K562 (cell line): ENCODE results near the gene METTL23. TPM values are rescaled to one million over a fixed set of nuclear protein-coding genes. Genes with fewer than 3 reads are reported as not detected.

Experiments used
- BRD4 ChIP-seq: fragments of 200-600 bp; sonication (generic); IDR thresholded peaks from 2 replicates; pipeline ENCODE4 v1.6.1; 2017; ENCODE audit warnings: inconsistent platforms
- CUX1 ChIP-seq: fragments of 200-800 bp; sonication (Bioruptor generic); IDR thresholded peaks from 2 replicates; pipeline ENCODE4 v1.6.1; 2016; ENCODE audit warnings: missing genetic modification characterization, missing compliant biosample characterization
- ELK1 ChIP-seq: sonication (generic); formaldehyde crosslinking; IDR thresholded peaks from 2 replicates; pipeline ENCODE4 v1.8.1; 2022; ENCODE audit warnings: missing genetic modification reagents
- FOXP1 ChIP-seq: sonication (generic); formaldehyde crosslinking; IDR thresholded peaks from 2 replicates; pipeline ENCODE4 v1.8.0; 2022; ENCODE audit warnings: mild to moderate bottlenecking, missing genetic modification reagents
- HNRNPK ChIP-seq: fragments of 200-400 bp; formaldehyde crosslinking; IDR thresholded peaks from one replicate; pipeline ENCODE4 v1.6.1; 2018; ENCODE audit warnings: mild to moderate bottlenecking, low read depth, low read length; ENCODE audit not compliant: poor library complexity, severe bottlenecking
- MXI1 ChIP-seq: IDR thresholded peaks from 2 replicates; pipeline ENCODE4 v1.6.1; 2011; ENCODE audit warnings: low read depth, mild to moderate bottlenecking, improper control_type of control experiment, low read length
- POLR3G ChIP-seq: IDR thresholded peaks from 2 replicates; pipeline ENCODE4 v1.6.1; 2011; ENCODE audit not compliant: insufficient read length, insufficient replicate concordance; ENCODE audit errors: extremely low read depth
- TSC22D4 ChIP-seq: fragments of 450-650 bp; IDR thresholded peaks from 2 replicates; pipeline ENCODE4 v1.6.1; 2016; ENCODE audit warnings: missing genetic modification characterization, missing biosample characterization, control low read depth
- ZBTB7A ChIP-seq: IDR thresholded peaks from 2 replicates; pipeline ENCODE4 v1.6.1; 2011; ENCODE audit warnings: low read depth, mild to moderate bottlenecking, low read length, moderate library complexity, borderline replicate concordance; ENCODE audit not compliant: control insufficient read depth
- ZMIZ1 ChIP-seq, 2 experiments: fragments of 150-350 bp in 1 of 2; IDR thresholded peaks; 2 replicates each; pipeline ENCODE4 v1.6.1; 2012 to 2016; ENCODE audit warnings: low read depth in 2 of 2, low read length in 2 of 2, mild to moderate bottlenecking in 1 of 2, moderate library complexity in 1 of 2
- ZNF12 ChIP-seq: sonication (generic); formaldehyde crosslinking; IDR thresholded peaks from 2 replicates; pipeline ENCODE4 v1.4.0; 2020; ENCODE audit warnings: mild to moderate bottlenecking, missing genetic modification reagents
- ZNF512 ChIP-seq: IDR thresholded peaks from 2 replicates; pipeline ENCODE4 v1.6.1; 2016; ENCODE audit warnings: missing genetic modification characterization, missing compliant biosample characterization
- polyA plus RNA-seq, 8 experiments: library from polyadenylated mRNA; depleted of rRNA in 4 of 8; stranded (reverse) in 5 of 8; unstranded in 3 of 8; fragments of >200 nt; fragmentation: Nextera tagmentation in 2 of 8; fragmentation: Illumina TruSeq in 1 of 8; extraction: Ambion mirVana in 2 of 8; extraction: Trizol in 1 of 8; gene quantifications; 2 replicates each; pipeline versions ENCODE4 v1.2.1 to v1.2.3, GENCODE V29; 2011 to 2014; ENCODE audit warnings: inconsistent platforms in 1 of 8, missing spikeins in 1 of 8
- total RNA-seq, 7 experiments: library from RNA; depleted of rRNA in 6 of 7; stranded (reverse); fragments of >200 nt in 6 of 7; fragmentation: Illumina TruSeq in 2 of 7; extraction: Trizol in 2 of 7; gene quantifications; 2 replicates each; pipeline versions ENCODE4 v1.2.1 to v1.2.3, GENCODE V29; 2011 to 2021; ENCODE audit warnings: low replicate concordance in 1 of 7
- TF ChIP-seq, protein P1 (sequence below): fragments of 450-650 bp; formaldehyde crosslinking; IDR thresholded peaks from 2 replicates; pipeline ENCODE4 v1.4.0; 2020; ENCODE audit warnings: mild to moderate bottlenecking, moderate library complexity

METTL23 gene
- total and polyA plus RNA-seq, 9 of the 15 experiments (the other 6 are each of a cell fraction or from before 2014, with no cell fraction given): 29.4 to 67.3 (median 41.6) TPM

DNA sequence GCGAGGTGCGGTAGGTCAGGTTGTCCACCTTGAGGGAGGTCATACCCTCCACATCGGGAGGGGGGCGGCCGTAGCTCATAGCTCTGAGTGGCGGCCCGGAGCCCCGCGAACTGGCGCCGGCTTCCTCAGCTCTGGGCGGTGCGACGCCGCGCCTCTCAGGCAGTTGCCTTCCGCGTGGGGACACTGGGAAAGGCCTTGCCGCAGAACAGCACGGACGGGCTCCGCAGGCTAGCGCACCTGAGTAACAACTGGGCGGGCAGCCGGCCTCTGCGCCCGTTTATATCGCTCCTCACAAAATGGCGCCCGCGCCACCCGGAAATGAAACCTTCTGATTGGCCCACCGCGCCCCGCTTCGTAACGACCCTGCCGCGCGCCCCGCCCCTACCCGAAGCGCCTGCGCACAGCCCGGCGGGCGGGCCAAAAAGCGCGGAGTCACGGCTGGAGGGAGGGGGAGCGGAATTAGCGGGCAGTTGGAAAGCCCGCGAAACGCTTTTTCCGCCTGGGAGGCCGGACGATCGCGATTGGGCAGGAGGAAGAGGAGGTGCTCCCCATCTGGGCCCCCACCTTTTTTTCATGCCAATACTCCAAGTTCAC lies 10.5 kb downstream of the METTL23 start, which contains the start of gene SRSF2 (continued):
- no peak for TF ChIP-seq ZNF512 (tag)
- TF ChIP-seq ZBTB7A: peak; percentile 43; the same call in 1 of the 2 replicates
- TF ChIP-seq ELK1 (CRISPR knock-in tag): no peak
- TF ChIP-seq POLR3G: no peak
- TF ChIP-seq BRD4: peak; percentile 79; the same call in 1 of the 2 replicates
- no peak for TF ChIP-seq HNRNPK
- TF ChIP-seq, protein P1, sequence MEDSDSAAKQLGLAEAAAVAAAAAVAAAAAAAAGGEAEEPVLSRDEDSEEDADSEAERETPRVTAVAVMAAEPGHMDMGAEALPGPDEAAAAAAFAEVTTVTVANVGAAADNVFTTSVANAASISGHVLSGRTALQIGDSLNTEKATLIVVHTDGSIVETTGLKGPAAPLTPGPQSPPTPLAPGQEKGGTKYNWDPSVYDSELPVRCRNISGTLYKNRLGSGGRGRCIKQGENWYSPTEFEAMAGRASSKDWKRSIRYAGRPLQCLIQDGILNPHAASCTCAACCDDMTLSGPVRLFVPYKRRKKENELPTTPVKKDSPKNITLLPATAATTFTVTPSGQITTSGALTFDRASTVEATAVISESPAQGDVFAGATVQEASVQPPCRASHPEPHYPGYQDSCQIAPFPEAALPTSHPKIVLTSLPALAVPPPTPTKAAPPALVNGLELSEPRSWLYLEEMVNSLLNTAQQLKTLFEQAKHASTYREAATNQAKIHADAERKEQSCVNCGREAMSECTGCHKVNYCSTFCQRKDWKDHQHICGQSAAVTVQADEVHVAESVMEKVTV (CRISPR knock-in tag): no peak
- no peak for TF ChIP-seq TSC22D4
- TF ChIP-seq FOXP1 (CRISPR knock-in tag): peak; percentile 12
- TF ChIP-seq CUX1 (CRISPR knock-in tag): no peak
- peak in 1 of 2 experiments; percentile 93; a peak in 2 of 4 replicates for TF ChIP-seq ZMIZ1 (IDR thresholded peaks at IDR 0.05; ENCODE audit: low read depth in 2 of 2, low read length in 2 of 2)
- TF ChIP-seq ZNF12 (CRISPR knock-in tag): no peak; the same call in 1 of the 2 replicates
- TF ChIP-seq MXI1: peak; percentile 88
